Fibroblast of lung (primary cell): Measurements from ENCODE around the gene PDGFA. TPM values are rescaled to one million over a fixed set of nuclear protein-coding genes. Genes with fewer than 3 reads are reported as not detected.

Experiments
- DNase-seq, 2 donors: peaks; one replicate each; pipeline versions ENCODE4 v3.0.0 to v3.0.0-alpha.2; 2010; ENCODE audit warnings: low read depth in 2 of 2
- H2AFZ ChIP-seq: 2 replicates; pipeline ENCODE4 v1.5.1; 2012; ENCODE audit warnings: low read length, control low read depth, inconsistent platforms
- H3K27ac ChIP-seq: 2 replicates; pipeline ENCODE4 v1.5.1; 2011; ENCODE audit warnings: low read length, control low read depth; ENCODE audit not compliant: insufficient read depth
- H3K27me3 ChIP-seq: 2 replicates; pipeline ENCODE4 v1.5.1; 2011; ENCODE audit warnings: mild to moderate bottlenecking, low read length; ENCODE audit not compliant: control insufficient read depth, insufficient read depth
- H3K36me3 ChIP-seq: 2 replicates; pipeline ENCODE4 v1.5.1; 2011; ENCODE audit warnings: low read length; ENCODE audit not compliant: control insufficient read depth, insufficient read depth
- H3K4me1 ChIP-seq: 2 replicates; pipeline ENCODE4 v1.5.1; 2011; ENCODE audit warnings: low read length; ENCODE audit not compliant: control insufficient read depth, insufficient read depth; ENCODE audit errors: extremely low read depth
- H3K4me2 ChIP-seq: 2 replicates; pipeline ENCODE4 v1.5.1; 2011; ENCODE audit warnings: low read length, control low read depth; ENCODE audit not compliant: insufficient read depth; ENCODE audit errors: extremely low read depth
- H3K4me3 ChIP-seq, 4 experiments: fragments of 200-600 bp in 1 of 4; sonication (generic) in 1 of 4; replicated peaks in 1 of 4; 2 replicates each; pipeline ENCODE4 v1.5.1; 2011 to 2016; ENCODE audit warnings: low read length in 4 of 4, low read depth in 3 of 4, mild to moderate bottlenecking in 3 of 4, control low read depth in 2 of 4, inconsistent platforms in 1 of 4, mixed read lengths in 1 of 4; ENCODE audit not compliant: insufficient read depth in 1 of 4; ENCODE audit errors: control extremely low read depth in 1 of 4
- H3K79me2 ChIP-seq: 2 replicates; pipeline ENCODE4 v1.5.1; 2012; ENCODE audit warnings: mild to moderate bottlenecking, low read length, inconsistent platforms; ENCODE audit not compliant: control insufficient read depth, insufficient read depth
- H3K9ac ChIP-seq: 2 replicates; pipeline ENCODE4 v1.5.1; 2011; ENCODE audit warnings: mild to moderate bottlenecking, low read length, control low read depth; ENCODE audit not compliant: insufficient read depth
- H3K9me3 ChIP-seq: 2 replicates; pipeline ENCODE4 v1.5.1; 2012; ENCODE audit warnings: low read depth, low read length; ENCODE audit not compliant: control insufficient read depth, insufficient read depth
- H4K20me1 ChIP-seq: 2 replicates; pipeline ENCODE4 v1.5.1; 2011; ENCODE audit warnings: low read length; ENCODE audit not compliant: control insufficient read depth, insufficient read depth; ENCODE audit errors: extremely low read depth
- CTCF ChIP-seq, 2 donors: IDR thresholded peaks in 1 of 2; conservative IDR thresholded peaks in 1 of 2; 1 replicate in 1 of 2; 2 replicates in 1 of 2; pipeline ENCODE4 v1.5.1; 2011 to 2012; ENCODE audit warnings: low read length in 2 of 2, control low read depth in 1 of 2, inconsistent platforms in 1 of 2, low read depth in 1 of 2, mild to moderate bottlenecking in 1 of 2
- EZH2 ChIP-seq: IDR thresholded peaks from 2 replicates; pipeline ENCODE4 v1.5.1; 2012; ENCODE audit warnings: low read length, control low read depth, mild to moderate bottlenecking; ENCODE audit errors: missing control alignments
- polyA plus RNA-seq, 2 donors: library from polyadenylated mRNA; depleted of rRNA in 1 of 2; stranded (reverse) in 1 of 2; unstranded in 1 of 2; fragments of >200 nt; gene quantifications; 2 replicates each; pipeline ENCODE4 v1.2.1, GENCODE V29; 2011 to 2012; ENCODE audit warnings: missing spikeins in 1 of 2
- total RNA-seq: library from RNA; depleted of rRNA; stranded (reverse); fragments of >200 nt; gene quantifications from 2 replicates; pipeline ENCODE4 v1.2.1, GENCODE V29; 2014

The PDGFA gene
- total and polyA plus RNA-seq, 2 donors (not counting 1 experiment from before 2014, with no cell fraction given), result 13.5 to 16.9 TPM

- Histone ChIP-seq H3K9me3 (no peaks in the 10 kb centered on the region), H3K9ac (no peak overlapping the region), H3K79me2 (no peaks in the 10 kb centered on the region), H3K27me3 (no peaks in the 10 kb centered on the region), H3K4me2 (no peak overlapping the region), H3K4me3 (no peak overlapping the region), H2AFZ (no peak overlapping the region), H3K36me3 (no peaks in the 10 kb centered on the region), H4K20me1 (no peaks in the 10 kb centered on the region), H3K4me1 (no peaks in the 10 kb centered on the region), H3K27ac (no peak overlapping the region)
- no peak for DNase-seq
- TF ChIP-seq CTCF (conservative IDR thresholded peaks at IDR 0.05 in 1 of 2, IDR thresholded peaks at IDR 0.05 in 1 of 2; ENCODE audit: low read depth in 1 of 2, low read length in 2 of 2) (no peak), EZH2 (no peak)
Observed at GRCh38 chr7:561631-562373, 42.2 kb upstream of the PDGFA start.

GRCh38 chr7:560966-561630 lies 41.5 kb upstream of the PDGFA start:
- H3K27me3 ChIP-seq, result no peaks in the 10 kb centered on the region
- no peaks in the 10 kb centered on the region for H3K4me1 ChIP-seq
- H3K27ac ChIP-seq, result no peak overlapping the region
- H3K4me3 ChIP-seq, result no peak overlapping the region
- no peaks in the 10 kb centered on the region for H3K36me3 ChIP-seq
- no peaks in the 10 kb centered on the region for H3K79me2 ChIP-seq
- TF ChIP-seq EZH2 (no peak), CTCF (conservative IDR thresholded peaks at IDR 0.05 in 1 of 2, IDR thresholded peaks at IDR 0.05 in 1 of 2; ENCODE audit: low read depth in 1 of 2, low read length in 2 of 2) (no peak)
- no peak overlapping the region for H3K9ac ChIP-seq
- no peak overlapping the region for H2AFZ ChIP-seq
- no peak for DNase-seq
- H3K4me2 ChIP-seq, result no peak overlapping the region
- no peaks in the 10 kb centered on the region for H3K9me3 ChIP-seq
- H4K20me1 ChIP-seq, result no peaks in the 10 kb centered on the region

- H3K4me1 ChIP-seq, result no peaks in the 10 kb centered on the region
- H3K36me3 ChIP-seq, result no peaks in the 10 kb centered on the region
- no peak overlapping the region for H3K4me2 ChIP-seq
- H3K79me2 ChIP-seq, result no peaks in the 10 kb centered on the region
- no peak overlapping the region for H2AFZ ChIP-seq
- H4K20me1 ChIP-seq, result no peaks in the 10 kb centered on the region
- H3K9me3 ChIP-seq, result no peaks in the 10 kb centered on the region
- no peak for DNase-seq
- H3K4me3 ChIP-seq, result no peak overlapping the region
- H3K9ac ChIP-seq, result no peak overlapping the region
- TF ChIP-seq EZH2 (no peak), CTCF (conservative IDR thresholded peaks at IDR 0.05 in 1 of 2, IDR thresholded peaks at IDR 0.05 in 1 of 2; ENCODE audit: low read depth in 1 of 2, low read length in 2 of 2) (no peak)
- no peak overlapping the region for H3K27ac ChIP-seq
- H3K27me3 ChIP-seq, result no peaks in the 10 kb centered on the region
Observed at GRCh38 chr7:559396-559705, 39.7 kb upstream of the PDGFA start.
